GM19025 (cell line): ENCODE results near the gene ZNF460.

ENCODE experiments used
- ATAC-seq: cut with Tn5 transposase; IDR thresholded peaks from one replicate; pipeline ENCODE4 v1.9.1; 2021; ENCODE audit warnings: mild to moderate bottlenecking, low read depth, moderate library complexity; ENCODE audit not compliant: unreplicated experiment

Gene ZNF460

DNA sequence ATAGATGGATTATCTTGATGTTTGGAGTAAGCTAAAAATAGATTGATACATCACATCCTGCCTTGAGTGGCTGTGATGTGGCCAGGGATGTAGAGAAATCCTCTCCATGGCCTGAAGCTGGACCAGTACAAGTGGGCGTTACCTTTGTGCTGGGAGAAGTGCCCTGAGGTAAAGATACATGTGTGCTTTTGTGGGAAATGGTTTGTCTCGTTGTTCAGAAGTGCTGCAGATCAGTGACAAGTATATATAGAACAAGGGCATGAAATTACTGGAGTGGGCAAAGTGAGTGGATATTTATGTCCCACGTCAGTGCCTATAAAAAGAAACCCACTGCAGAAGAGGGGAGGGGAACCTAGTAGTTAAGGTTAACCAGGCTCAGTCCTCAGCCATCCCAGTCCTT, 58.6 kb downstream of the ZNF460 start:
- ATAC-seq = no peak

DNA sequence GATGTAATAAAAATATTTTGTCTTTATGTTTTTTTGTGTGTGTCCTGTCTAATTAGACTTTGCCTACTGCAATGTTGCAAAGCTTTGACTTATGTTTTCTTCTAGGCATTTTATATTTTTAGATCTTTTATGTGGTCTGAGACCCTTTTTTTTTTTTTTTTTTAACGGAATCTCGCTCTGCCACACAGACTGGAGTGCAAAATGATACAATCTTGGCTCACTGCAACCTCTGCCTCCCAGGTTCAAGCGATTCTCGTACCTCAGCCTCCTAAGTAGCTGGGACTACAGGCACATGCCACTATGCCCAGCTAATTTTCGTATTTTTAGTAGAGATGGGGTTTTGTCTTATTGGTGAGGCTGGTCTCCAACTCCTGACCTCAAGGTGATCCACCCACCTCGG, 62.3 kb downstream of the ZNF460 start:
- ATAC-seq = no peak
